Stimulated activated CD4-positive, alpha-beta T cell treated with anti-CD3 and anti-CD28 coated beads, Interleukin-15, amount 100 ng/mL, for 48 hours (primary cell): Measurements from ENCODE around the gene HAT1.

Experiments
- DNase-seq, 2 donors: peaks; one replicate each; pipeline ENCODE4 v3.0.0-alpha.2; 2020; ENCODE audit warnings: low read depth in 2 of 2

HAT1 gene

DNA sequence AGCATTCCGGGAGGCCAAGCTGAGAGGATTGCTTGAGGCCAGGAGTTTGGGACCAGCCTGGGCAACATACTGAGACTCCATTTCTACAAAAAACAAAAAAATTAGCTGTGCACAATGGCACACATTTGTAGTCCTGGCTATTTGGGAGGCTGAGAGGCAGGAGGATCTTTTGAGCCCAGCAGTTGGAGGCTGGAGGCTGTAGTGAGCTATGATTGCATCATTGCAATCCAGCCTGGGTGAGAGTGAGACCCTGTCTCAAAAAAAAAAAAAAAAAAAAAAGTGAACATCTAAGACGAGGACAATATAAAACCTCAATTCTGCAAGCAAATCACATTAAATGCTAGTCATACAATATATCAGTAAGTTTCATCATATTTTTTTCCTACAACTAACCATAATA lies 2.8 kb upstream of the HAT1 start:
- DNase-seq: no peak

DNA sequence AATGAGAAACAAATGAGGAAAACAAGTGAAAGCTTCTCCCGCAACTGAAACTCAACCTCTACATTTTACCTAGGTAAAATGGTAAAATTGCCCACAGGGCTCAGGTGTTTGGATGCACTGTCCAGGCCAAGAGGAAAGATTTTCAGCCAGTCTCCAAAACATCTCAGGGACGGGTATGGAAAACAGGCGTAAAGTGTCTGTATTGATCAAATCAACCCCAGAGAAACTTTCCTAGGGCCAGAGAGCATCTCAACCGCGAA lies 361 bp upstream of the HAT1 start:
- DNase-seq: no peak

DNA sequence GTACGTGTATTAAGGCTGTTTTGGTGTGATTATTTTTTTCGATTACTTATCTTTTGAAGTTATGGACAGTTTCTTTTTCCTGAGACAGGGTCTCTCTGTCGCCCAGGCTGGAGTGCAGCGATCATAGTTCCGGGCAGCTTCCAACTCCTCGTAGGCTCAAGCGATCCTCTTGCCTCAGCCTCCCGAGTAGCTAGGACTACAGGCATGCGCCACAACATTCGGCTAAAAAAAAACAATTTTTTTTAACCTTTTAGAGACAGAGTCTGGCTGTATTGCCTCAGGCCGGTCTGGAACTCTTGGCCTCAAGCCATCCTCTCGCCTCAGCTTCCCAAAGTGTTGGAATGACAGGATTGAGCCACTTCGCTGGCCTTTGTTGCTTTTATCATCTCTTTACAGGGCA lies 945 bp downstream of the HAT1 start:
- DNase-seq: no peak

DNA sequence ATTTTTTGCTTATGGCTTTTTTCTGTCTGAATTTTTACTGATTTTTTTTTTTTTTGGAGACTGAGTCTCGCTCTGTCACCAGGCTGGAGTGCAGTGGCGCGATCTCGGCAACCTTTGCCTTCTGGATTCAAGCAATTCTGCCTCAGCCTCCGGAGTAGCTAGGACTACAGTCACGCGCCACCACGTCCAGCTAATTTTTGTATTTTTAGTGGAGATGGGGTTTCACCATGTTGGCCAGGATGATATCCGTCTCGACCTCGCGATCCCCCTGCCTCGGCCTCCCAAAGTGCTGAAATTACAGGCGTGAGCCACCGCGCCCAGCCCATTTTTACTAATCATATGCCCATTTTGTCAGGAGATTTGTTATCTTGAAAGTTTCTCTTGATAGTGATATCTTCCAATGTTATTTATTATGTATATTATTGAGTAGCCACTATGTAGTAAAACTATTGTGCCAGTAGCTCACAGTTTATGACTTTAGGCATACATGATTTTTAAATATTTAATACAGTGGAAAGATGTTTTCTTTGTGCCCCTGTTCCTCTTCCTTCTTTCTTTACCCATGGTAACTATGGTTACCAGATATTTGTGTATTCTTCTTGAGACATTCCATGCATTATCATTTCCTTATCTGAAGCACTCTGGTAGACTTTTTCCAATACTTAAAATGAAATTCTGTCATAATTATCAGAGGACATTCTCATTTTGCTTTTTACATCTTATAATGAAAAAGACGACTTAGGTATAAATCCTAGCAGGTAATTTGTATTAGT lies 2.1 kb downstream of the HAT1 start:
- no peak for DNase-seq

DNA sequence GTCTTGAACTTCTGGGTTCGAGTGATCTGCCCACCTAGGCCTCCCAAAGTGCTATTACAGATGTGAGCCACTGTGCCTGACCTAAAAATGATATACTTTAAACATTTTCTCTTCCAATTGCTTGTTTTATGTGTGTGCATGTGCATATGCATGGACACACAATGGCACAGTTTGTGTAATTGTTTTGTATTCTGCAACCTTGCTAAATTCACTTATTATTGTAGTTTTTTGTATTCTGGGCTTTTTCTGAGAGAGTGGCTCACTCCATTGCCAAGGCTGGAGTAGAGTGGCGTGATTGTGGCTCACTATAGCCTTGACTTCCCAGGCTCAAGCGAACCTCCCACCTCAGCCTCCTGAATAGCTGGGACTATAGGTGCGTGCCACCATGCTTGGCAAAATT lies 8.1 kb downstream of the HAT1 start:
- DNase-seq: no peak

DNA sequence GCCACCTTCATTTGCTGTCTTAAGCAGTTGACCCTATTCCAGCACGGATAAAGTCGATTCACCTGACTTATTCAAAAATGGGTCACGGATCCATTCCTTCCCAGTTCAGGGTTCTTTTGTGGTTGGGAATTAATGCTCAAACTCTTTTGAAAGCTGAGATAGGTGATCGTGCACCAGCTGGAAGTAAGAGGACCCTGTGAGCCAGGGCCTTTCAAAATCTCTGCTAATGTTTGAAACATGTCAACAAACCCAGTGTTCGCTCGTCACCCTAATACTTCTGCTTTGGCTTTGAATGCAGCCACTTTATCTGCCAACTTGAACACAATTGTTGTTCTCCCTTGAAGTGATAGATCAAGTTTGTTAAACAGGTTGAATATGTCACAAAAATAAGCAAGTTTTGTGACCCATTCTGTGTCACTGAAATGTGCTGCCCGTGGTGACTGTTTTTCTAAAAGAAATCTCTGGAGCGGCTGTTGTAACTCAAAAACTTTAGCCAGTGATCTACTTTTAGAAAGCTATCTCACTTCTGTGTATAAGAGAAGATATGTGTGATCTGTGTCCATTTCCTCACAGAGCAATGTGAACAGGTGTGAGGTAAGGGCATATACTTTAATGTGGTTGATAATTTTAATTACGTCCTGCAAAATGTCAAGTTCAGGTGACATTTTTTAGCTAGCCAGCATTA lies 16.9 kb downstream of the HAT1 start:
- no peak for DNase-seq

DNA sequence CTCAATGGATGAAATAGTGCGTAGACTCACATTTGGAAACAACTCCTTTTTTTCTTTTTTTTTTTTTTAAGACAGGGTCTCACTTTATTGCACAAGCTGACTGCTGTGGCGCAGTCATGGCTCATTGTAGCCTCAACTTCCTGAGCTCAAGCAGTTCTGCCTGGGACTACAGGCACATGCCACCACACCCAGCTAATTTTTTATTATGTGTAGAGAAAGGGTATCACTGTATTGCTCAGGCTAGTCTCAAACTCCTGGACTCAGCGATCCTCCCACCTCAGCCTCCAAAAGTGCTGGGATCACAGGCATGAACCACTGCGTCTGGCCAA lies 17.4 kb downstream of the HAT1 start:
- DNase-seq: no peak

DNA sequence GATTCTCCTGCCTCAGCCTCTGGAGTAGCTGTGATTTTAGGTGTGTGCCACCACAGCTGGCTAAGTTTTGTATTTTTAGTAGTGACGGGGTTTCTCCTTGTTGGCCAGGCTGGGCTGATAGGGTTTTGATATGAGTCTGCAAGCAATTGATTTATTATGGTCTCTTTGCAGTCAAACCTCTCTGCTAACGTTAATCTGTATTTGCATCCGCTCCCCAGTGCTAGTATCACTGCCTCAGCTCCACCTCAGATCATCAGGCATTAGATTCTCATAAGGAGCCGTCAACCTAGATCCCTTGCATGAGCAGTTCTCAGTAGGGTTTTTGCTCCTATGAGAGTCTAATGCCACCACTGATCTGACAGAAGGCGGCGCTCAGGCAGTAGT lies 19.0 kb downstream of the HAT1 start:
- DNase-seq: no peak

DNA sequence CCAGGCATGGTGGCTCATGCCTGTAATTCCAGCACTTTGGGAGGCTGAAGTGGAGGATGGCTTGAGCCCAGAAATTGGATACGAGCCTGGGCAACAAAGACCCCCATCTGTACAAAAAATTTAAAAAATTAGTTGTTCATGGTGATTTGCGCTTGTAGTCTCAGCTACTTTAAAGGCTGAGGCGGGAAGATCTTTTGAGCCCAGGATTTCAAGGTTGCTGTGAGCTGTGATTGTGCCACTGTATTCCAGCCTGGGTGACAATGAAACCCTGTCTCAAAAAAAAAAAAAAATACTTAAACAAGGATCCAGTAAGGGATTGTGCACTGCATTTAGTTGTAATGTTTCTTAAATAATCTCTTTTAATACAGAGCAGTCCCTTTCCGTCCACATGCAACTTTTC lies 21.6 kb downstream of the HAT1 start:
- DNase-seq: no peak

DNA sequence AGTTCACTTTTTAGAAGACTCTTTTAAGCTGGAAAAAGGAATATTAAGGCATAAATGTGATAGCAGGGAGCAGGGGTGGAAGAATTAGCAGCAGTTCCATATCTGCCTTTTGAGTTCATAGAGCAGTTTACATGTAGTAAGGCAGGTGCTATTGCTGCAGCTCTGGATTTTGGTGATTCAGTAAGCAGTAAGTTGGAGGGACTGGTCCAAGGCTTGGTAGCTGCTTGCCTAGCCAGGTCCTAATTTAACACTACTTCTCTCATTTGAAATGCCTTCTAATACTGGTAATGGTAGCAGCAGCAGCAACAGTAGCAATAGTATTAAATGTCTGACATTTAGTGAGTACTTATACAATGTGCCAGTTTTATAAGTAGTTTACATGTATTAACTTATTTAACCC lies 30.0 kb downstream of the HAT1 start:
- no peak for DNase-seq

DNA sequence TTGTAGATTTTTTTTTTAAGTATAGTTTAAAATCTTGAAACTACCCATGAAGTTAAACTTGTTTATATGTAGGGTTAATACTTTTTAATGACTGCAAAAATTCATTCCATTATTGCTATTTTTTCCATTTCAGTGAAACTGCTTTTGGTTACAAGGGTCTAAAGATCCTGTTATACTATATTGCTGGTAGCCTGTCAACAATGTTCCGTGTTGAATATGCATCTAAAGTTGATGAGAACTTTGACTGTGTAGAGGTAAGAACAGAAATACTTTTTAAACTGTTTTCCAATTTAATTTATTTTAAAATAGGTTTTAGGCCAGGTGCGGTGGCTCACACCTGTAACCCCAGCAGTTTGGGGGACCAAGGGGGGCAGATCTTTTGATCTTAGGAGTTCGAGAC lies 30.5 kb downstream of the HAT1 start:
- DNase-seq: no peak

DNA sequence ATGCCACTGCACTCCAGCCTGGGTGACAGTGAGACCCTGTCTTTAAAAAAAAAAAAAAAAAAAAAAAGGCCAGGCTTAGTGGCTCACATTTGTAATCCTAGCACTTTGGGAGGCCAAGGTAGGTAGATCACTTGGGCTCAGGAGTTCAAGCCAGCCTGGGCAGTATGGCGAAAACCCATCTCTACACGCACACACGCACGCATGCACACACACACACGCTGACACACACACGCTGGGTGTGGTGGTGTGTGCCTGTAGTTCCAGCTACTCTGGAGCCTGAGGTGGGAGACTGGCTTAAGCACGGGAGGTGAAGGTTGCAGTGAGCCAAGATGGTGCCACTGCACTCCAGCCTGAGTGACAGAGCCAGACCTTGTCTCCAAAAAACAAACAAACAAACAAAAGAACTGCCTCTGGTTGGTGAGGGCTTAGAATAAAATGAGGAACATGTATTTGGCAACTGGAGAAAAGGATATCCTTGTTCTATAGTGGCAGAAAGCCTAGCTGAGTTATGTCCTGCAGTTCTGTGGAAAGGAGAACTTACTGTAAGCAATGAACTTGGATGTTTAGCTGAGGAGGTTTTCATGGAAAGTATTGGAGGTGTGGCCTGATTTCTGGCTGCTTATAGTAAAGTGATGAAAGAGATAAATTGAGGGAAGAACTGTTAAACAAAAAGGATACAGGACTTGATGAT lies 34.0 kb downstream of the HAT1 start:
- DNase-seq: no peak

DNA sequence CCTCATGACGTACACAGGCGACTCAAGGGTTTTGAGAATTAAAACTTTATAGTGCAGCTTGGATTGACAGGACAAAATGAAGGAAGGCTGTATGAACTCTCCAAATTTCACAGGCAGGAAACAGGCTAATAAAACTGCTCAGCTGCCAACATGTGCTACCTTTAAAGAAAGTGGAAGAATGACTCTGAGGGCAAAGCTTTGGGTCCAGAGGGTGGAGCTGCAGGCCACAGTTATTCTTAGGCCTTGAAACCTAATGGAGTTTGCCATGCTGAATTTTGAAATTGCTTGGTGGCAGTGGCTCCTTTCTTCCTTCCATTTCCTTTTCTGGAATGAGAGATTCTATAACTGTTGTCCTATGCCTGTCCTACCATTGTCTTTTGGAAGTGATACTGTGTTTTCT lies 34.8 kb downstream of the HAT1 start:
- no peak for DNase-seq

DNA sequence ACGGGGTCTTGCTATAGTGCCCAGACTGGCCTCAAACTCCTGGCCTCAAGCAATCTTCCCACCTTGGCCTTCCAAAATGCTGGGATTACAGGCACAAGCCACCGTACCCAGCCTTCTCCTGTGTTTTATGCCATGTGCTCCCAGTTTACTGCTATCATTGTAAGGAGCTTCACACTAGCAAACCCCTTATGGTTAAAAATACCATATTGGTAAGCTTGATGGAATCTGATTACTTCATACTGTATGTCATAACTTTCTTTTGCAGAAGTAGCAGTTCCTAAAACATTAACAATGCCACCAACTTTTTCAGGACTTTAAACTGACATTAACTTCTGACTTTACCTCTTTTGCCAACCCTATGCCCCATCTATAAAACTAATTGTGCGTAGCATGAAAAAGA lies 36.2 kb downstream of the HAT1 start:
- DNase-seq: no peak

DNA sequence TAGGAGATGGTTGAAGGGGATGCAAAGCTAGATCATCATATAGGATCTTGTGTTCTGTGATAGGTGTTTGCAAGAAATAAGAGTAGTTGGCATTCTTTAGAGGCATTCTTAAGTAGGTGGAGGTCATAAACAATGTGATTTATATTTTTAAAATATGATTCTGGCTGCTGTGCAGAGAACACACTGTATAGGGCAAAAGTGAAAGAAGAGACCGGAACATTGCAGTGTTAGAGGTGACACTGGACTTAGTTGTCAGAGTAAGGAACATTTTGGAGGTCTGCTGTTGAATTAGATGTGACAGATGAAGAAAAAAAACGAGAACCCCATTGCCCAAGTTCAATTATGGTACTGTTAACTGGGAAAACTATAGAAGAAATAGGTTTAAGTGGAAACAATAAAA lies 37.7 kb downstream of the HAT1 start:
- no peak for DNase-seq

DNA sequence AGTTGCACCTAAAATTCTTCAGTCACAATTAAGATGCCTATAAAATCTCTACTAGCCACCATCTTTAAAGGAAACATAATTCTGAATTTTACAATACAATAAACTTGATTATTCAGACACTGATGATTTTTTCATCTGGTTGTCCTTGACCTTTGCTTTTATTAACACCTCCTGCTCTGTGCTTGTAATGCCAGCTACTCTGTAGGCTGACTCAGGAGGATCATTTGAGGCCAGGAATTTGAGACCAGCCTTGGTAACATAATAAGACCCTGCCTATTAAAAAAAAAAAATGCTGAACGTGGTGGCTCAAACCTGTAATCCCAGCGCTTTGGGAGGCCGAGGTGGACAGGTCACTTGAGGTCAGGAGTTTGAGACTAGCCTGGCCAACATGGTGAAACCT lies 38.3 kb downstream of the HAT1 start:
- no peak for DNase-seq

DNA sequence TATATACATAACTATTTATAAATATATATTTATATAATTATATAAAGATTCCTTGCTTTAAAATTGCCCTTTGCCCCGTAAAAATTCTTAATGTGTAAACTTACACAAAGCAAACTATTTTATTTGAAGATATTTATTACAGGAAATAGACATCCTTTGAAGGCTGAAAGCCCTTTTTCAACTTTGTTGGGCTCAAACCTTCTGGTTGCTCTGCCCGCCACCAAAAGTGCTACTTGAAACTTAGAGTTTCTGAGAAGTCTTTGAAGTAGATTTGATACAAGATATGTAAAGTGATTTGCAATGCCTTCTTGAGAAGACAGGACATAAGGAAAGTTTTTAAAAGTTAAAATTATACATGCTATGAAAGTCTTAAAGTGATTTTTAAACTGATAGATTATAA lies 40.9 kb downstream of the HAT1 start:
- DNase-seq: no peak

DNA sequence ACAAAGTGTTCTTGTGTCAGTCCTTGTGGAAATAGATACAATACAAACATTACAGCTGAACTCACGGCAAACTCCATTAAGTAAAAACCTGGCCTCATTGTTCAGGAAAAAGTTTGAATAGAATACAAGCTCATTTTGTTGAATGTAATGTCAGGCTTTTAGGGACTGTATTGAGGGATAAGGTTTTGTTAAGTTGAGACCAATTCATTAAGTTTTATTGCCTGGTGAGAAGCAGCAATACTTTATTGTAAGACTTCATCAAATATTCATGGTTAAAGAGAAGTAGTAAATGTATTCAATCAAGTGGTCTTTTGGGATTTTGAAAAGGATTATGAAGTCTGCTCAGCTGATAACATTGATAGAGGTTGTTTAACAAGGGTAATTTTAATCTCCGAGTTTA lies 42.0 kb downstream of the HAT1 start:
- DNase-seq: no peak

DNA sequence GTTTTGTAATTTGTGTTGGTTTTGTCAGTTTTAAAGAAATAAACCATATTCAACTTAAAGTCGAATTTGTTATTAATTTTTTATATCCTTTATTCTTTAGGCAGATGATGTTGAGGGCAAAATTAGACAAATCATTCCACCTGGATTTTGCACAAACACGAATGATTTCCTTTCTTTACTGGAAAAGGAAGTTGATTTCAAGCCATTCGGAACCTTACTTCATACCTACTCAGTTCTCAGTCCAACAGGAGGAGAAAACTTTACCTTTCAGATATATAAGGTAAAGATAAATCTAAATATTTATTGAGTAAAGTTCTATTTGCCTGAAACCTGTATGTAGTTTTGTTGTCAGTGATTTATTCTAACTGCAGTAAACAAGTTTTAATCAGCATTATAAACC lies 43.0 kb downstream of the HAT1 start:
- no peak for DNase-seq

DNA sequence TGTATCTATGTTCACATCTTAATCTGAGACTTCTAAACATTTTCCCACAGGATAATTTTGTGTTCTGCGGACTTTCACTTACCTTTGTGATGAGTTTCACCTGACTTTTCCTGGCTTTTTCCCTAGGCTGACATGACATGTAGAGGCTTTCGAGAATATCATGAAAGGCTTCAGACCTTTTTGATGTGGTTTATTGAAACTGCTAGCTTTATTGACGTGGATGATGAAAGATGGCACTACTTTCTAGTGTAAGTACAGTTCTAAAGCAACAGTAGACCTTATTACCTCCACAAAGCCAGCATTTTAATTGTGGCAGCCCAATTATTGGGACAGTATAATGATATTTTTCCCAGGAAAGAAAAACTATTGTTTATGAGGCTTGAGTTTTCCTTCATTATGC lies 43.4 kb downstream of the HAT1 start:
- no peak for DNase-seq

DNA sequence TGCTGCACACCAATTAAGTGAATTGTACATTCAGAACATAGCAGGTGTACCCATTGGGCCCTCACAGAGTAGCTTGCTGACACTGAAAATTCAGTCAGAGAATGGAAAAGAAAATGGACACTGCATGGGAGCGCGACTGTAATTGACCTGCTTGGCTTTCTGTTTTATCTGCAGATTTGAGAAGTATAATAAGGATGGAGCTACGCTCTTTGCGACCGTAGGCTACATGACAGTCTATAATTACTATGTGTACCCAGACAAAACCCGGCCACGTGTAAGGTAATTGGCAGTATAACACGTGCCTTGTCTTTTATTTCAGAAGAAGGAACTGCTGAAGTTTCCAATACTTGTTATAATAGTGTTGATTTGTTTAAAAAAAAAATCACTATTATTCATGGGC lies 44.0 kb downstream of the HAT1 start:
- DNase-seq: no peak

DNA sequence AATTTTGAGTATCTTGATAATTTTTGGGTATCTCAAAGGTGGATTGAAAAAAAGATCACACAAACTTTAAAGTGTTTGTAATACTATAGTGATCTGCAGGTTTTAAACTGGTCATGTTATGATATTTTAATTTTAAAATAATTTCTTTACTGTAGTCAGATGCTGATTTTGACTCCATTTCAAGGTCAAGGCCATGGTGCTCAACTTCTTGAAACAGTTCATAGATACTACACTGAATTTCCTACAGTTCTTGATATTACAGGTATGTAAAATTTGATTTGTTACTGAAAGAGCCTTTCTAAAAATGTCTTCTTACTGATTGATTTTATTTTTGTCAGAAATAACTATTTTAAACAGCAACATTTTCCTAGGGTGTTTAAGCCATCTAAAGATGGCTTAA lies 44.4 kb downstream of the HAT1 start:
- DNase-seq: no peak

DNA sequence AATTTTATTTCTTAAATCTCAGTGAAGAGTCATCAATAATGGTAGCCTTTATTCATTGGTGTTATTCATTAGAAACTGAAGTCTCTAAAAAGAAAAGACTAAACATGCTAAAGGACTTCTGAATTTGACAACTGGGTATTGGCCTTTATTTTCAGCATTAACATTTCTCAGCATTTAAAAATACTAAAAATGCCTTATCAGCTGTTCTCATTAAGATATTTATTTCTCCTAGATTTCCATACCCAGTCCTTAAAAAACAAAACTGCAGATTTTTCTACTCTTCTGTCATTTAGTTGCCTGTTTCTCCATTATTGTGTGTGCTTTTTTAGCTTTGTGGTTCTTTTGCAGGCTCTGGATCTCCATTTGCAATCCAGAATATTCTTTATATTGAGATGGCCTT lies 46.2 kb downstream of the HAT1 start:
- no peak for DNase-seq
